Cardiac septum (tissue), 1 donor: Measurements from ENCODE around the gene AOPEP. TPM values are rescaled to one million over a fixed set of nuclear protein-coding genes. Genes with fewer than 3 reads are reported as not detected.

Experiments
- DNase-seq: peaks from one replicate; pipeline ENCODE4 v3.0.0-alpha.2; 2020; ENCODE audit warnings: low spot score
- intact Hi-C: fragments of 100-400 bp; cut with DNase I; formaldehyde crosslinking; loops from one replicate; pipeline ENCODE4 v1.14.0; 2022
- total RNA-seq: library from RNA; stranded (reverse); fragmentation: NEBNext Ultra II Directional; extraction: Animal tissue kit (Norgen Biotek cat#: 25700); gene quantifications from one replicate; pipeline ENCODE4 v1.2.1, GENCODE V29; 2021
- donor health status: DM: no; HTN: no; CAD: no.

The AOPEP gene
- total RNA-seq, 1 donor from 2014 or later: 260 TPM

GRCh38 chr9:95044731-95045508, 318.4 kb downstream of the AOPEP start:
- DNase-seq: no peak
- intact Hi-C loops: loop anchor here (5.0 kb wide), 1 partner anchor 38 kb away; no protein-coding TSS in a partner anchor

- no peak for DNase-seq
- intact Hi-C loops: loop anchor here (5.0 kb wide), 1 partner anchor 38 kb away; no protein-coding TSS in a partner anchor
These were observed 319.3 kb downstream of the AOPEP start for GRCh38 chr9:95045751-95046150.

- no peak for DNase-seq
- intact Hi-C loops: loop anchor here (5.0 kb wide), 1 partner anchor 40 kb away; no protein-coding TSS in a partner anchor
These were observed 321.1 kb downstream of the AOPEP start for GRCh38 chr9:95047452-95048224.

- DNase-seq: peak; percentile 93
- intact Hi-C loops: loop anchor here (5.0 kb wide), 1 partner anchor 41 kb away; no protein-coding TSS in a partner anchor
These were observed 322.0 kb downstream of the AOPEP start for GRCh38 chr9:95048225-95049087.

GRCh38 chr9:95049761-95050160, 323.3 kb downstream of the AOPEP start:
- intact Hi-C loops: loop anchor here (5.0 kb wide), 1 partner anchor 42 kb away; no protein-coding TSS in a partner anchor

GRCh38 chr9:95053611-95054570, 327.4 kb downstream of the AOPEP start:
- intact Hi-C loops: no loop called here
- no peak for DNase-seq

More at GRCh38 chr9:95049761-95050160, 323.3 kb downstream of the AOPEP start:
- no peak for DNase-seq

GRCh38 chr9:95055334-95055850, 328.9 kb downstream of the AOPEP start:
- no peak for DNase-seq
- intact Hi-C loops: loop anchor here (5.0 kb wide), 1 partner anchor 33 kb away; no protein-coding TSS in a partner anchor

GRCh38 chr9:95055851-95056551, 329.5 kb downstream of the AOPEP start:
- intact Hi-C loops: loop anchor here (5.0 kb wide), 1 partner anchor 34 kb away; no protein-coding TSS in a partner anchor

GRCh38 chr9:95057101-95057500, 330.6 kb downstream of the AOPEP start:
- DNase-seq: no peak
- intact Hi-C loops: loop anchor here (5.0 kb wide), 1 partner anchor 35 kb away; no protein-coding TSS in a partner anchor

More at GRCh38 chr9:95055851-95056551, 329.5 kb downstream of the AOPEP start:
- DNase-seq: peak; percentile 78

- intact Hi-C loops: loop anchor here (5.0 kb wide), 1 partner anchor 36 kb away; no protein-coding TSS in a partner anchor
- no peak for DNase-seq
These were observed 331.8 kb downstream of the AOPEP start for GRCh38 chr9:95058121-95058785.

GRCh38 chr9:95058795-95059386, 332.4 kb downstream of the AOPEP start:
- intact Hi-C loops: loop anchor here (5.0 kb wide), 1 partner anchor 37 kb away; no protein-coding TSS in a partner anchor
- no peak for DNase-seq

GRCh38 chr9:95060234-95060633, 333.7 kb downstream of the AOPEP start:
- no peak for DNase-seq
- intact Hi-C loops: no loop called here

GRCh38 chr9:95060916-95061315, 334.4 kb downstream of the AOPEP start:
- no peak for DNase-seq

GRCh38 chr9:95061916-95062595, 335.6 kb downstream of the AOPEP start:
- intact Hi-C loops: no loop called here
- no peak for DNase-seq

More at GRCh38 chr9:95060916-95061315, 334.4 kb downstream of the AOPEP start:
- intact Hi-C loops: no loop called here

- no peak for DNase-seq
- intact Hi-C loops: no loop called here
These were observed 336.1 kb downstream of the AOPEP start for GRCh38 chr9:95062596-95063065.
